ENCODE results near the gene CTRB2.
"Not testable (repeated sequence)": the region's sequence is repeated elsewhere in the genome, so short reads cannot be mapped to it uniquely, and the experiment has no call there.

CTRB2 gene

DNA sequence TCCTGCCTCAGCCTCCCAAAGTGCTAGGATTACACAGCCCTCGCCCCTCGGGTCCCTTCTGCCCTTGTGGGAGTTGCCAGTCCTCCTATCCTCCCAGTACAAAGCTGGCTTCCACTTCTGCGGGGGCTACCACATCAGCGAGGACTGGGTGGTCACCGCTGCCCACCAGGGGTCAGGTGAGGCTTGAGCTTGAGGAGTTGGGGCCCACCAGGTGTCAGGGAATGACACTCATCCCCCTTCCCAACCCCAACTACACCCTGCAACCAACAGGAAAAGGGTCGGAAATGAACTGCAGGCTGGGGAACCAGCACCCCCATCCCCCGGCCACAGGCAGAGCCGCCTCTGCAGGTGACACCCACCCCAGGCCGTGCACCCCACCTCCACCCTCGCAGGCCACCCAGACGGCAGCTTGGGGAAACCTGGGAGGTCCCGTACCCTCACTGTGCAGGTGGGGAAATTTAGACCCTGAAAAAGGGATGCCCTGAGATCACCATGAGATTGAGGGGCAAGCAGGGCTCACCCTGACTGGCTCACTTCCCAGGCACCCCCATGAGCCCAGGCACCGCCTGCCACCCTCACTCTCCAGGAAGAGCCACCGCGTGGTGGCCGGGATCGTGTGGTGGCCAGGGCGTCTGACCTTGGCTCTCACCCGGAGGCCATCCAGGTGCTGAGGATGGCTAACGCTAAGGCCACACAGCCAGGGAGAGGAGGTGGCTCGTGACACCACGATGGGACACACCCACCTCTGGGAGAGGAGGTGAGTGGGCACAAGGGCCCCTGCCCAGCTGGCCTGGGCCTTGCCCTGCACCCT is 19.8 kb upstream of the CTRB2 start:
- DNase-seq (ENCODE audit: low read depth), result no peak

DNA sequence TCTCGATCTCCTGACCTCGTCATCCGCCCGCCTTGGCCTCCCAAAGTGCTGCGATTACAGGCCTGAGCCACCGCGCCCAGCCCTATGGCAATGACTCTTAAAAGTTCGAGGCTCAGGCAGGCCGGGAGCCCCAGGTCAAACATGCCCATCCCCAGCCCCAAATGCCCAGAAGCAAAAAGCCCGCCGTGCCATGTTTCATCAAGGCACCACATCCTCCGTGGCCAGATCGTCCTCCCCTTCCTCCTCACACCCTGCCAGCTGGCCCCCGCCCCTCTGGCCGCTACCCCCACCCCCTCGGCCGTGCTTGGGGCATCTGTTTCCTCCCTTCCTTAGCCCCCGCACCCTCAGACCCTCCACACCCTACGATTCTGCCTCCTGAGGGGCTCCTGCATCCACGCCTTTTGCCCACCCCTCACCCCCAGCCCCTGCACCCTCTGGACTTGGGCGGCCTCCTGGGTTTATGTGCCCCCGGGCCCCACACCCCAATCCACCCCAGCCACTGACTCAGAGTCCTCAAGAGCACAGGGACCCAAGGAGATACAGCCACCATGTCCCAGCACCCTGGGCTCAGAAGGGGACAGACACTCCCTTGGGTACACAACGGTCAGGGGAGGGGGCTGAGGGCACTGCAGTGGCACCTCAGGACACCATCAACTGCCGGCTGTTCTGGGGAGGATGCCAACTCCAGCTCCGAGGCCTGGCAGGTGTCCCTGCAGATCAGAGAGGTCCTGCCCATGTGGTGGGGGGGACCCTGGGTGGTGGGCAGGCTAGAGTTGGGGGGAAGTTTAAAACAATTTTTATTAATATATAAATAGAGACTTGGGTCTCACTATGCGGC is 18.9 kb upstream of the CTRB2 start:
- no peak for DNase-seq (ENCODE audit: low read depth)

DNA sequence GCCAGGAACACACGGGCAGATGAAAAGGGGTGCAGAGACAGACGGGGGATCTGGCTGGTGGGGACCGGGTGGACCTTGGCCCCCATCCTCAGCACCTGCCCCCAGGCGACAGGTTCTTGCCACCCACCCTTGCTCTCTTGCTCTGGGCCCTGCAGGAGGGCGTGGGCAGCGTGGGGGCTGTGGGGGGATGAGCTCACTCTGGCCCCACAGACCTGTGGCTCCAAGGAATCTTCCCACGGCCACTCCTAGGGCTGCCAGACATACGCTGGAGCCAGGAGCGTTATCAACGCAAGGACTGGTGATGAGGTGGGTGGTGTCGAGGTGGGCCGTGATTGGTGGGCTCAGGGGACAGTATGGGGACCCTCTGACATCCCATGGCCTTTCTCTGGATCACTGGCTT is 18.1 kb upstream of the CTRB2 start:
- DNase-seq (ENCODE audit: low read depth), result no peak

DNA sequence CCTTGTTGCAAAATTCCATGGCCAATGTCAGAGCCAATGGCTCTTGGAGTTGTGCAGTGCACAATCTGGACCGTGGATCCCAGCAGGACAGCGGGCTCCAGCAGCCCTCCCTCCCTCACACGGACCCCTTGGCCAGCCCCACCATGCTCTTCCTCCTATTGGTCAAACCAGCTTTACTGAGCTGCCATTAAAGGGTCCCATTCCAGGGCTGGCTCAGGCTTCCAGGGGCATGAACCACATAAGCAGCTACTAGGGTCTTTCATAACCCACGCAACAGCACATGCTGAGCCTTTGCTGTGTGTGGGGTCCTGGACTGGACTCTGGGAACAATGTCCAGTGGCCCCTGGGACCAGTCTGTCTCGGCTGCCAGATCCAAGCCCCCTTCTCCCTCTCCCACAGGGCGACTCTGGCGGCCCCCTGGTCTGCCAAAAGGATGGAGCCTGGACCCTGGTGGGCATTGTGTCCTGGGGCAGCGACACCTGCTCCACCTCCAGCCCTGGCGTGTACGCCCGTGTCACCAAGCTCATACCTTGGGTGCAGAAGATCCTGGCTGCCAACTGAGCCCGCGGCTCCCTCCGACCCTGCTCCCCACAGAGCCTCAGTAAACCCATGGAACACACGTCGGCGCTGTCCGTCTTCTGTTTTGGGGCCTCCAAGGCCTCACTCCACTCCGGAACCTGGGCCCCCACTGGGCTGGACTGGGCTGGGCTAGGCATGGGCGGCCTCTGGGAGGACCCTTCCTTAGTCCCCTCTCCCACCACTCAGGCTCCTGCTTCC is 17.5 kb upstream of the CTRB2 start:
- DNase-seq (ENCODE audit: low read depth), result no peak

DNA sequence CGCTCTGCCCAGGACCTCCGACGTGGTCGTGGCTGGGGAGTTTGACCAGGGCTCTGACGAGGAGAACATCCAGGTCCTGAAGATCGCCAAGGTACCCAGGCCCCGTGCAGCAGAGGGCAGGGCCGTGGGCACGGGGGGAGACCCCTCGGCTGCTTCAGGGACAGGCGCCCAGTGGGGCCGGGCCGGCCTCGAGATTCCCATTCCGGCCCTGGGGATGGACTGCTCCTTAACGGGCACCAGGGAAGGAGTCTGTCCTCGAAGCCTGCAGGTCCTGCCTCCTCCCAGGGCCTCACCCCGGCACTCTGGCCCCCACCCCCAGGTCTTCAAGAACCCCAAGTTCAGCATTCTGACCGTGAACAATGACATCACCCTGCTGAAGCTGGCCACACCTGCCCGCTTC is 16.2 kb upstream of the CTRB2 start:
- not testable (repeated sequence) for DNase-seq (ENCODE audit: low read depth)

DNA sequence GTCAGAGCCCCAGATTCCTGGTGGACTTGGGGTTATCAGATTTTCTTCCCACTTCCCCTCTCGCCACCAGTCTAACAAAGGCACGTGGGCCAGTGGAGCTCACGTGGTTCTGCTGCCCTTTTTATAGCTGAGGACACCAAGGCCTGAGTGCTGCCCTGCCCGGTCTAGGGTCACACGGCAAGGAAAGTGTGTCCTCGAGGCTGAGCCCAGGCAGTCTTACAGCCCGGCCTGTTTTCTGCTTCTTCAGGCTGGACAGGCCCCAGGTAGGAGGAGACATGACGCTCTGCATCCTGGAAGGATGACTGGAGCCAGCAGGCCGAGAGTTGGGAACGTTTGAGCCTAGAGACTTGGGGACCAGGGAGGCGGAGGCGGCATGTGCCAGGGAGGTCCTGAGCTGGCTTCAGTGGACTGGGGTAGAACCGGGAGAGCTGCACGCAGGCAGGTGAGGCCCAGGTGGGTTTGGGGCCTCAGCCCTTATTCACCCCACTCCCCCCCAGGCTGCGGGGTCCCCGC is 15.4 kb upstream of the CTRB2 start:
- no peak for DNase-seq (ENCODE audit: low read depth)

DNA sequence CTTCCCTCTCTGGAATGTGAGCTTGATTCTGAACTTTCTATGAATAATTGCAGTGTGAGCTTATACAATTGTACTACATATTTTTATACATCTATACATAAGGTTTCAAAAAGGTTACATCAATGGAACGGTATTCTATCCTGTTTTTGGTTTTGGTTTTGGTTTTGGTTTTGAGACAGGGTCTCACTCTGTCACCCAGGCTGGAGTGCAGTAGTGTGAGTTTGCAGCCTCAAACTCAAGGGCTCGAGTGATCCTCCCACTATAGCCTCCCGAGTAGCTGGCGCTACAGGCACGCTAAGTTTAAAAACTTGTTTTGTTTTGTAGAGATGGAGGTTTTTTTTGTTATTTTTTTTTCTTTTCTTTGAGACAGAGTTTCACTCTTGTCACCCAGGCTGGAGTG is 12.9 kb upstream of the CTRB2 start:
- DNase-seq (ENCODE audit: low read depth), result no peak

DNA sequence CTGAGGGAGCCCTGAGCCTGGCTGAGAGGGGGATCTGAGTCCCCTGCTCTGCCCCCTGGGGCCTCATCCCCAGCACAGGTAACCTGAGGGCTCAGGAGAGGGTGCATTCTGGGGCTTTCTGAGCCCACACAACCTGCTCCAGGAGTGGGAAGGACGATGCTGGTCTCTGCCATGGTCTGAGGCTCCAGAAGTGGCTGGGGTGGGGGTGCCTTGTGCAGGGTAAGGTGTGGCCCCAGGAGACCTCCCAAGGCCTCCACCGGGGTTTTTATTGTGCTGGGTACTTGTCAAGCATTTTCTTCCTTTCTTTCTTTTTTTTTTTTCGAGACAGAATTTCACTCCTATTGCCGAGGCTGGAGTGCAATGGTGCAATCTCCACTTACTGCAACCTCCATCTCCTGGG is 12.1 kb upstream of the CTRB2 start:
- no peak for DNase-seq (ENCODE audit: low read depth)

DNA sequence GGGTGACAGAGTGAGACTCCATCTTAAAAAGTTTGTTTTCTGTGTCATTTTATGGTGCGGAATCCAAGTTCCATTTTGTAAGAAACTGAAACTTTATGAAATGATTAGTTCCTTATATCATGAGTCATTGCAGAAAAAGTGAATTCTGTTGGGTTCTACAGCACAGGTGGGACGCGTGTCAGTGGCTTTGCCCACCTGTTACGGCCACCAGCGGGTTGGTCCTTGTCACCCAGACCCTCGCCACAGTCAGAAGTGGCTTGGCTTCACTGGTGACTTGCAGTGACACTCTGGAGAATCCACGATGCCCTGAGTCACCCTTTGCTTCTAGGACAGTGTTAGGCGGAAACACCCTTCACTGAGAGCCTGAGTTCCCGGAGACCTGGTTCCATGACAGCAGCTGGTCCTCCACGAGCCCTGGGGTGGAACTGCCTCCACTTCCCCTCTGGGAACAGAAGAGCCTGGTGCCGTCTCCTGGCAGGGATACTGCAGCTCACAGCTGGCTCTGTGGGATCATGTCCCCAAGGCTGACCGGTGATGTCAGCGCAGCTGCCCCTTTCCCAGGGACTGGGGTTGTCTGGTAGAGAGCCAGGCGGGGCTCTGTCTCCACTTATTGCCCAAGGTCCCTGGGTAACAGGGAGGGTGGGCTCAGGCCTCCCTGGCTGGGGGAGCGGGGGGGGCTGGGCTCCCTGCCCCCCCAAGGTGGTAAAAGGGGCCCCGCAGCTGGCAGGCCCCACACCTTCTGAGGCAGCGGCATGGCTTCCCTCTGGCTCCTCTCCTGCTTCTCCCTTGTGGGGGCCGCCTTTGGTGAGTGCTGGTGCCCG is 11.5 kb upstream of the CTRB2 start, which contains the start of gene CTRB1:
CTRB1 (plus strand) TSS at position 733 of the 821 bp plus-strand sequence; CDS start at position 753, 20 bp downstream.
- DNase-seq (ENCODE audit: low read depth), result no peak

DNA sequence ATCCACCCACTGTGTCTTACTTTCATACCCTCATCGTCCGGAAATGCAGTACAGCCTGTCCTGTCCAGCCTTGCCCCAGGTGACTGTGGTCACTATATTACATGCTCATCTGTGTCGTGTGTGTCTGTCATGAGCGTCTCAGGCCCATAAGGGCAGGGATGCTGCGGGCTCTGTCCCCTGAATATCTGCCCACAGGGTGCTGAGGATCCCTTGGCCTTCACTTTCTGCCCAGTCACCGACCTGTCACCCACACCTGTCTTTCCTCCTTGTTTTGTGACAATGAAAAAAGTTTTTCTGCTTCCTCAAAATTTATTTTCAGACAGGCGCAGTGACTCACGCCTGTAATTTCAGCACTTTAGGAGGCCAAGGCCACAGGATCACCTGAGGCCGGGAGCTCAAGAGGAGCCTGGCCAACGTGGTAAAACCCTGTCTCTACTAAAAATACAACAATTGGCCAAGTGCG is 10.5 kb upstream of the CTRB2 start:
- DNase-seq (ENCODE audit: low read depth), result no peak

DNA sequence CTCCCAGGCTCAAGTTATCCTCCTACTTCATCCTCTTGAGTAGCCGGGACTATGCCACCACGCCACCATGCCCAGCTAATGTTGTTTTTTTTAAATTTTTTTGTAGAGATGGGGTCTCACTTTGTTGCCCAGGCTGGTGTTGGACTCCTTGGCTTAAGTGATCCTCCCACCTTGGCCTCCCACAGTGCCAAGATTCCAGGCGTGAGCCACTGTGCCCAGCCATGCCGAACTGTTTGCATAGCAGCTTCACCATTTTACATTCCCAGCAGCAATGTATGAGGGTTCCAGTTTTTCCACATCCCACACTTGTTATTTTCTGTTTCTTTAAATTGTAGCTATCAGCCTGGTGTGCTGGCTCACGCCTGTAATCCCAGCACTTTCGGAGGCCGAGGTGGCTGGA is 9.6 kb upstream of the CTRB2 start:
- no peak for DNase-seq (ENCODE audit: low read depth)

DNA sequence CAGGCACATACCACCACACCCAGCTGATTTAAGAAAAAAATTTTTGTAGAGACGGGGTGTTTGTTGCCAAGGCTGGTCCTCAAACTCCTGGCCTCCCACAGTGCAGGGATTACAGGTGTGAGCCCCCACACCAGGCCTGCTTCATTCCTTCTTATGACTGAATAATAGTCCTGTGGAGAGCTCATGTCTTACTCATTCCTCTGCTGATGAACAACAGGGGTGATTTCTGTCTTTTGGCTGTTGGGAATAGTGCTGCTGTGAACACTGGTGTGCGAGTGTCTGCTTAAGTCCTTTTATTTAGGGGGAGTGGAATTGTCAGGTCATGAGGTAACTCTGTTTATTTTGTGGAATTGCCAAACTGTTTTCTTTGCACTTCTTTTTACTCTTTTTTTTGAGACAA is 9.2 kb upstream of the CTRB2 start:
- DNase-seq (ENCODE audit: low read depth), result no peak

DNA sequence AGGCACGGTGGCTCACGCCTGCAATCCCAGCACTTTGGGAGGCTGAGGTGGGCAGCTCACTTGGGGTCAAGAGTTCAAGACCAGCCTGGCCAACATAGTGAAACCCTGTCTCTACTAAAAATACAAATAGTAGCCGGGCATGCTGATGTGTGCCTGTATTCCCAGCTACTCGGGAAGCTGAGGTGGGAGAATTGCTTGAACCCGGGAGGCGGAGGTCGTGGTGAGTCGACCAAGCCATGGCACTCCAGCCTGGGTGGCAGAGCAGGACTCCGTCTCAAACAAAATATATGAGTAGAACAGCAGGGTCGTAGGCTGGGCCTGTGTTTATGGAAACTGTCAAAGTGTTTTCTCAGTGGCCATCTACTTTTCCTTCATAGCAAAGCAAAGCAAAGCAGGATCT is 4.3 kb upstream of the CTRB2 start:
- DNase-seq (ENCODE audit: low read depth), result not testable (repeated sequence)

DNA sequence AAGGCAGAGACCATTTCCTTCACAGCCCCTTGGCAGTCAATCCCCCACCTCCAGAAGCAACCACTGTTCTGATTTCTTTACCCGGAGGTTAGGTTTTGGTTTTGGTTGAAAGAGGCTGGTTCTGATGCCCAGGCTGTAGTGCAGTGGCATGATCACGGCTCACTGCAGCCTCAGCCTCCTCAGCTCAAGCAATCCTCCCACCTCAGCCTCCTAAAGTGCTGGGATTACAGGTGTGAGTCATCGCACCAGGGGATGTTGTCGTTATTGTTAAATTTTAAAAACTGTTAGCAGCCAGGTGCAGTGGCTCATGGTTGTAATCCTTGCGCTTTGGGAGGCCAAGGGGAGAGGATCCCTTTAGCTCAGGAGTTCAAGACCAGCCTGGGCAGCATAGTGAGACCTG is 3.0 kb upstream of the CTRB2 start:
- no peak for DNase-seq (ENCODE audit: low read depth)

DNA sequence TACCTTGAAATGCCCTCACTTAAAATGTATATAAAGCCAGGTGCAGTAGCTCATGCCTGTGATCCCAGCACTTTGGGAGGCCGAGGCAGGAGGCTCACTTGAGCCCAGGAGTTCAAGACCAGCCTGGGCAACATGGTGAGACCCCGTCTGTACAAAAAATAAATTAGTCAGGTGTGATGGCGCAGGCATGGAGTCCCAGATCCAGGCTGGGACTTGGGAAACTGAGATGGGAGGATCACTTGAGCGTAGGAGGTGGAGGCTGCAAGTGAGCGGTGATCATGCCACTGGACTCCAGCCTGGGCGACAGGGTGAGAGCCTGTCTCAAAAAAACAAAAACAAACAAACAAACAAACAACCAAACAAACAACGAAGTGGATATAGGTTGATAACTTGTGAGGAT is 2.6 kb upstream of the CTRB2 start:
- DNase-seq (ENCODE audit: low read depth), result not testable (repeated sequence)

DNA sequence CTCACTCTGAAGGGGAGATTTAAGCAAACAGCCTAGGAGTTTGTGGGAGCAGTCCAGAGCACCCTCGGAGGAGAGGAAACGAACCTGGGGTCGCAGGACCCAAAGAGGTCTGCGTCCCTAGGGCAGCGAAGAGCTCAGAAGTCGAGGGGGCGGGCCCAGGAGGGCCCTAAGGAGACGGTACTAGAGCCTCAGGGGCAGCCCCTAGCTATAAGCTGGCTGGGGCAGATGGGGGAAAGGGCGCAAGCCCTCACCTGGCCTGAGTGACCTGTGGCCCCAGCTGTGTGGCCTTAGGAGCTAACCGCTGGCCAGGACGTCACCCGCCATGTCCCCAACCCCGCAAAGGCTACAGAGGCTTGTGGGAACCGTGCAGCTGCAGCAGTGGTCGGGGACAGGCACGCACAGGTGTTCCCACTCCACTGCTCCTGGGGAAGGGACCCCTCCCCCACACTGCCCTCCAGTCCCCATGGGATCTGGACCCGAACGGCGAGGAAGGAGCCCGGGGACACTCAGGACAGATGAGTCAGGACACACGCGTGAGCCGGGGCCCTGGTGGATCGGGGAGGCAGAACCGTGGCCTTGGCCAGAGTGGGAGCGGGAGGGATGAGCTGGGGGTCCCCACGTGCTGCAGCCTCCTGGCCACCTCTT is 2.0 kb upstream of the CTRB2 start:
- no peak for DNase-seq (ENCODE audit: low read depth)

DNA sequence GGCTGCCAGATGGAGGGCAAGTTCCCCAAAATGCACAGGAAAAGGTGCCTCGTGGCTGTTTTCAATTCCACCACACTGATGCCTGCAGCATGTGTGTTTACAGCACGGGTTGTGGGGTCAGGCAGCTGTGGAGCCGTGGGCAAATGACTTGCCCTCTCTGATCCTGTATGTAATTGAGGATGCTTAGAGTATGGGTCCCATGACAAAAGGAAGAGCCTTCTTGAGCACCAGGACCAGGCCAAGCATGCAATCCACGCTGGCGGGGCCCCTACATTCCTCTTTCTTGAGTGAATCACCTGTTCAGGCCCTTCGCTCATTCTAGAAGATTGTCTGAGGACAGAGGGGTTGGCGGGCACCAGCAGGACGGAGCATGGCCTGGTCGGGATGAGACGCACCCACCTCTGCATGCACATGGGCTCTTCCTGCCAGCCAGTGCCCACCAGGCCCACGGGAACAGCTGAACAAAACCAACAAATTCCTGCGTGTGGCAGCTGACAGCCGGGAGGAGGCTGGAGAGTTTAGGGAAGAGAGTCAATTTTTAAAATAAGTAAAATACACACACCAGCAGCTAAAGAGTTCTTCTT is 1.4 kb upstream of the CTRB2 start:
- no peak for DNase-seq (ENCODE audit: low read depth)

DNA sequence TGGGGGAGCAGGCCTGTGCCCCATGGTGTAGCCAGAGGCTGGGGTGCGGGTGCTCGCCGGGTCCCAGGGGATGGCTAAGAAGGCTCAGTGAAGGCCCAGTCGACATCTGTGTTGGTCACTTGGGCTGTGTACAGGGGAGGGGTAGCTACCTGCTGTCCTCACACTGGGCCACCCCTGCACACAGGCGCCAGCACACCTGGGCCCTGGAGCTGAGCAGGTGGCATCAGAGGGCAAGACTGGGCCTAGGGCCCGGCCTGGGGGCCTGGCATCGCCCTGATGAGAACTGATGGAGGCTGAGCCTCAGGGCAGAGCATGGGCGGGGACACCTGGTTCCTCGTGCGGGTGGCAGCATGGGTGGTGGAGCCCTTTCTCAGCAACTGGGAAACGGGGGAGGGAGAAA is 870 bp upstream of the CTRB2 start:
- no peak for DNase-seq (ENCODE audit: low read depth)

DNA sequence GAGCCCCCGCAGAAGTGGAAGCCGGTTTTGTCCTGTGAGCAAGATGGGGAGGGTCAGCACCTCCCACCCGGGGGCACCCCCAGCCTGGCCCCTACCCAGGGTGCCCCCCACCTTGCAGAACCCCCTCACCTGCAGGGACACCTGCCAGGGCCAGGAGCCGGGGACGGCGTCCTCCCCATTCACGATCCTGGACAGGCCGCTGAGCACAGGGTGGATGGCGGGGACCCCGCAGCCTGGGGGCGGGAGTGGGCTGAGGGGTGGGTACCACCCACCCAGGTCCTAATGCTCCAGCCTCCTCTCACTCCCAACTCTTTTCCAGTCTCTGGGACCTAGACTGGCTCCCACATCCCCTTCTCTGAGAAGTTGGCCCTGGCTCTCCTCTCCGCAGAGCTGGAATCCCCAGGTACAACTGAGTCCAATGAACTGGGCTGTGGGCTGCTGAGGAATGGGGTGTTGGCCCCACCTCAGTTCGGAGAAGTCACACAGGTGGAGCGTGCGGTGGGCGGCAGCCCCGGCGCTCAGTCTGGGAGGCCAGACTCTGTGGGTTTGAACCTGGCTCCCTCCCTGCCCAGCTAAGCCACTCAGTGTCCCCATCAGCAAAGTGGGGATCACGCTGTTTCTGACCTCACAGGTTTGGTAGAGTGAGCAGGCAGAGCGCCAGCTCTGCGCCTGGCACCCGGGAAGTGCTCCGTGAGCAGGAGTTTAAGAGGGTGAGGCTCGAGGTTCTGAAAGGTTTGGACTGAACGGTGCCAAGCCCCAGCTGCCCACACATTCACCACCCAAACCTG is 806 bp downstream of the CTRB2 start:
- not testable (repeated sequence) for DNase-seq (ENCODE audit: low read depth)

DNA sequence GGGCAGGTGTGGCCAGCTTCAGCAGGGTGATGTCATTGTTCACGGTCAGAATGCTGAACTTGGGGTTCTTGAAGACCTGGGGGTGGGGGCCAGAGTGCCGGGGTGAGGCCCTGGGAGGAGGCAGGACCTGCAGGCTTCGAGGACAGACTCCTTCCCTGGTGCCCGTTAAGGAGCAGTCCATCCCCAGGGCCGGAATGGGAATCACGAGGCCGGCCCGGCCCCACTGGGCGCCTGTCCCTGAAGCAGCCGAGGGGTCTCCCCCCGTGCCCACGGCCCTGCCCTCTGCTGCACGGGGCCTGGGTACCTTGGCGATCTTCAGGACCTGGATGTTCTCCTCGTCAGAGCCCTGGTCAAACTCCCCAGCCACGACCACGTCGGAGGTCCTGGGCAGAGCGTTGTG is 1.5 kb downstream of the CTRB2 start:
- DNase-seq (ENCODE audit: low read depth), result not testable (repeated sequence)
